ENCODE results near the gene KDM4B.

DNA sequence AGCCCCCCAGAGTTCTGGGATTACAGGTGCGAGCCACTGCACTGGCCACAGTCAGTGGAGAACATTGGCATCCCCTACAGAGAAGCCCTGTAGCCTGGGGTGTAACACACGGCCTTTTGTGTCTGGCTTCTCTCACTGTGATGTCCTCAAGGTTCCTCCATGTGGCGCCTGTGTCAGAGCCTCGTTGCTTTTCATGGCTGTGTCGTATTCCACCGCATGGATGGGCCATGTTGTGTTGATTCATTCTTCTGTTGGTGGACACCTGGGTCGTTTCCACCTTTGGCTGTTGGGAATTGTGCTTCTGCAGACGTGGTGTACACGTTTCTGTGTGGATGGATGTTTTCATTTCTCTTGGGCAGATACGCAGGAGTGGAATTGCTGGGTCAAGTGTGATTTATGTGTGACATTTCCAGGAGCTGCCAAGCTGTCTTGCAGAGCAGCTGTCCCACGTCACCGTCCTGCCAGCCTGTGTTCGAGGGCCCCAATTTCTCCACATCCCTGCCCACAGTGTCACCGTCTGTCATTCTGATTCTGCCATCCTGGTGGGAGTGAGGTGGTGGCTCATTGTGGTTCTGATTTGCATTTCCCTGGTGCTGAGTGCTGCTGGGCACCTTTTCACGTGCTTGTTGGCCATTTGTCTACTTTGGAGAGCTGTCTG is 59.4 kb downstream of the KDM4B start:
- TF ChIP-seq JUND (IDR thresholded peaks at IDR 0.05; ENCODE audit: borderline replicate concordance, low read depth, low read length) (no peak), JUND (tag; IDR thresholded peaks at IDR 0.05; ENCODE audit: borderline replicate concordance, low read depth, low read length) (no peak), EZH2 (IDR thresholded peaks at IDR 0.05; ENCODE audit: borderline replicate concordance, low read depth, low read length) (no peak), POLR2AphosphoS5 (IDR thresholded peaks at IDR 0.05; ENCODE audit: control insufficient read depth, insufficient read depth, low read depth, low read length) (no peak), RAD21 (CRISPR knock-in tag; conservative IDR thresholded peaks at IDR 0.05 in 1 of 2, IDR thresholded peaks at IDR 0.05 in 1 of 2) (no peak)
- TF ChIP-seq, protein P1, sequence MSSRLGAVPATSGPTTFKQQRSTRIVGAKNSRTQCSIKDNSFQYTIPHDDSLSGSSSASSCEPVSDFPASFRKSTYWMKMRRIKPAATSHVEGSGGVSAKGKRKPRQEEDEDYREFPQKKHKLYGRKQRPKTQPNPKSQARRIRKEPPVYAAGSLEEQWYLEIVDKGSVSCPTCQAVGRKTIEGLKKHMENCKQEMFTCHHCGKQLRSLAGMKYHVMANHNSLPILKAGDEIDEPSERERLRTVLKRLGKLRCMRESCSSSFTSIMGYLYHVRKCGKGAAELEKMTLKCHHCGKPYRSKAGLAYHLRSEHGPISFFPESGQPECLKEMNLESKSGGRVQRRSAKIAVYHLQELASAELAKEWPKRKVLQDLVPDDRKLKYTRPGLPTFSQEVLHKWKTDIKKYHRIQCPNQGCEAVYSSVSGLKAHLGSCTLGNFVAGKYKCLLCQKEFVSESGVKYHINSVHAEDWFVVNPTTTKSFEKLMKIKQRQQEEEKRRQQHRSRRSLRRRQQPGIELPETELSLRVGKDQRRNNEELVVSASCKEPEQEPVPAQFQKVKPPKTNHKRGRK (tag; IDR thresholded peaks at IDR 0.05): no peak
- TF ChIP-seq, protein P2, sequence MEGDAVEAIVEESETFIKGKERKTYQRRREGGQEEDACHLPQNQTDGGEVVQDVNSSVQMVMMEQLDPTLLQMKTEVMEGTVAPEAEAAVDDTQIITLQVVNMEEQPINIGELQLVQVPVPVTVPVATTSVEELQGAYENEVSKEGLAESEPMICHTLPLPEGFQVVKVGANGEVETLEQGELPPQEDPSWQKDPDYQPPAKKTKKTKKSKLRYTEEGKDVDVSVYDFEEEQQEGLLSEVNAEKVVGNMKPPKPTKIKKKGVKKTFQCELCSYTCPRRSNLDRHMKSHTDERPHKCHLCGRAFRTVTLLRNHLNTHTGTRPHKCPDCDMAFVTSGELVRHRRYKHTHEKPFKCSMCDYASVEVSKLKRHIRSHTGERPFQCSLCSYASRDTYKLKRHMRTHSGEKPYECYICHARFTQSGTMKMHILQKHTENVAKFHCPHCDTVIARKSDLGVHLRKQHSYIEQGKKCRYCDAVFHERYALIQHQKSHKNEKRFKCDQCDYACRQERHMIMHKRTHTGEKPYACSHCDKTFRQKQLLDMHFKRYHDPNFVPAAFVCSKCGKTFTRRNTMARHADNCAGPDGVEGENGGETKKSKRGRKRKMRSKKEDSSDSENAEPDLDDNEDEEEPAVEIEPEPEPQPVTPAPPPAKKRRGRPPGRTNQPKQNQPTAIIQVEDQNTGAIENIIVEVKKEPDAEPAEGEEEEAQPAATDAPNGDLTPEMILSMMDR (IDR thresholded peaks at IDR 0.05 in 2 of 3, conservative IDR thresholded peaks at IDR 0.05 in 1 of 3; ENCODE audit: insufficient read depth in 2 of 3, low read depth in 1 of 3, low read length in 3 of 3): no peak
